H1 (cell line): ENCODE measurements around the gene ZNF763. TPM values are rescaled to one million over a fixed set of nuclear protein-coding genes. Genes with fewer than 3 reads are reported as not detected.
"Not testable (repeated sequence)": the region's sequence is repeated elsewhere in the genome, so short reads cannot be mapped to it uniquely, and the experiment has no call there.

Experiments used
- CTCF ChIA-PET: fragments of 300-600 bp; sonication (Branson Sonifier 250); formaldehyde crosslinking; loops from one replicate; lab custom pipeline; 2021; ENCODE audit not compliant: partially characterized antibody; lab: Charles Lee
- POLR2A ChIA-PET: fragments of 300-600 bp; sonication (Branson Sonifier 250); formaldehyde crosslinking; loops from one replicate; lab custom pipeline; 2021; ENCODE audit warnings: inconsistent platforms; ENCODE audit not compliant: partially characterized antibody; lab: Charles Lee
- DNase-seq, 2 experiments: peaks; one replicate each; pipeline versions ENCODE4 v3.0.0 to v3.0.0-alpha.2; 2010 to 2022; ENCODE audit warnings: low spot score in 2 of 2, low read depth in 1 of 2, mixed read lengths in 1 of 2
- FAIRE-seq: peaks from 2 replicates; lab custom pipeline; 2011; peaks lifted over from hg19 to GRCh38; lab: Jason Lieb, UNC
- H2AFZ ChIP-seq: 2 replicates; pipeline ENCODE4 v1.8.1; 2012; ENCODE audit warnings: low read length, inconsistent platforms
- H2AK5ac ChIP-seq: 2 replicates; pipeline ENCODE4 v1.6.1; 2013; ENCODE audit warnings: low read depth, low read length
- H2BK120ac ChIP-seq: replicated peaks from 2 replicates; pipeline ENCODE3; 2013; ENCODE audit warnings: low read depth, low read length, inconsistent platforms
- H2BK12ac ChIP-seq: 2 replicates; pipeline ENCODE4 v1.6.1; 2013; ENCODE audit warnings: low read depth, low read length
- H2BK15ac ChIP-seq: 2 replicates; pipeline ENCODE4 v1.6.1; 2013; ENCODE audit warnings: low read length
- H2BK20ac ChIP-seq: 2 replicates; pipeline ENCODE4 v1.6.1; 2013; ENCODE audit warnings: low read length
- H2BK5ac ChIP-seq: 2 replicates; pipeline ENCODE4 v1.6.1; 2013; ENCODE audit warnings: low read depth, low read length
- H3K14ac ChIP-seq: 2 replicates; pipeline ENCODE4 v1.6.1; 2013; ENCODE audit warnings: inconsistent platforms; ENCODE audit not compliant: insufficient read length
- H3K18ac ChIP-seq: 2 replicates; pipeline ENCODE4 v1.6.1; 2013; ENCODE audit warnings: low read length; ENCODE audit errors: extremely low read depth
- H3K23ac ChIP-seq: 2 replicates; pipeline ENCODE4 v1.6.1; 2013; ENCODE audit warnings: inconsistent platforms; ENCODE audit not compliant: insufficient read length
- H3K23me2 ChIP-seq: 2 replicates; pipeline ENCODE4 v1.6.1; 2013; ENCODE audit warnings: low read depth, low read length
- H3K27ac ChIP-seq: 2 replicates; pipeline ENCODE4 v1.6.1; 2011; ENCODE audit warnings: low read depth, low read length, inconsistent platforms
- H3K27me3 ChIP-seq, 4 experiments: replicated peaks in 1 of 4; 1 replicate in 1 of 4; 2 replicates in 3 of 4; pipeline versions ENCODE4 v1.6.1 to v1.8.1; 2011 to 2013; ENCODE audit warnings: low read length in 3 of 4, mild to moderate bottlenecking in 3 of 4, inconsistent platforms in 2 of 4, mixed read lengths in 2 of 4, moderate library complexity in 1 of 4; ENCODE audit not compliant: control insufficient read depth in 3 of 4, insufficient read depth in 3 of 4; ENCODE audit errors: extremely low read depth in 1 of 4
- H3K36me3 ChIP-seq, 4 experiments: 2 replicates each; pipeline versions ENCODE4 v1.6.1 to v1.8.1; 2011 to 2013; ENCODE audit warnings: mild to moderate bottlenecking in 4 of 4, low read length in 3 of 4, moderate library complexity in 2 of 4, control low read depth in 1 of 4, inconsistent platforms in 1 of 4; ENCODE audit not compliant: insufficient read depth in 4 of 4, control insufficient read depth in 2 of 4
- H3K4ac ChIP-seq: replicated peaks from 2 replicates; pipeline ENCODE3; 2013; ENCODE audit warnings: low read length, low read depth, mixed read lengths, inconsistent platforms; ENCODE audit not compliant: insufficient read length
- H3K4me1 ChIP-seq, 4 experiments: replicated peaks in 1 of 4; 1 replicate in 1 of 4; 2 replicates in 3 of 4; pipeline versions ENCODE4 v1.6.1 to v1.8.1; 2011 to 2013; ENCODE audit warnings: low read length in 3 of 4, inconsistent platforms in 2 of 4, mixed read lengths in 1 of 4; ENCODE audit not compliant: insufficient read depth in 4 of 4, control insufficient read depth in 3 of 4
- H3K4me2 ChIP-seq, 2 experiments: 2 replicates each; pipeline versions ENCODE4 v1.6.1 to v1.8.1; 2011 to 2013; ENCODE audit warnings: low read depth in 2 of 2, low read length in 2 of 2, control low read depth in 1 of 2, inconsistent platforms in 1 of 2, mild to moderate bottlenecking in 1 of 2; ENCODE audit not compliant: insufficient read depth in 1 of 2
- H3K4me3 ChIP-seq, 4 experiments: fragments of 200-600, 300-600 bp in 1 of 4; sonication (generic), shearing (Covaris generic), sonication (Bioruptor Twin) in 1 of 4; 2 replicates each; pipeline versions ENCODE4 v1.5.1 to v1.8.1; 2011 to 2016; ENCODE audit warnings: low read length in 4 of 4, low read depth in 3 of 4, control low read depth in 2 of 4, inconsistent platforms in 2 of 4, mild to moderate bottlenecking in 2 of 4, mixed read lengths in 1 of 4, moderate library complexity in 1 of 4; ENCODE audit not compliant: insufficient read depth in 2 of 4; ENCODE audit errors: extremely low read depth in 1 of 4
- H3K56ac ChIP-seq: replicated peaks from 2 replicates; pipeline ENCODE3; 2013; ENCODE audit warnings: low read depth, mild to moderate bottlenecking, mixed read lengths, low read length, inconsistent platforms; ENCODE audit not compliant: insufficient read length
- H3K79me1 ChIP-seq: 2 replicates; pipeline ENCODE4 v1.6.1; 2013; ENCODE audit warnings: low read depth, low read length, control low read depth
- H3K79me2 ChIP-seq, 2 experiments: 2 replicates each; pipeline versions ENCODE4 v1.6.1 to v1.8.1; 2012 to 2013; ENCODE audit warnings: low read length in 2 of 2, mild to moderate bottlenecking in 2 of 2, inconsistent platforms in 1 of 2; ENCODE audit not compliant: insufficient read depth in 2 of 2, control insufficient read depth in 1 of 2
- H3K9ac ChIP-seq, 4 experiments: replicated peaks in 1 of 4; 1 replicate in 1 of 4; 2 replicates in 3 of 4; pipeline versions ENCODE4 v1.6.1 to v1.8.1; 2011 to 2013; ENCODE audit warnings: low read depth in 3 of 4, low read length in 3 of 4, control low read depth in 2 of 4, mild to moderate bottlenecking in 2 of 4, moderate library complexity in 2 of 4, inconsistent platforms in 1 of 4; ENCODE audit errors: extremely low read depth in 1 of 4
- H3K9me3 ChIP-seq, 2 experiments: 2 replicates each; pipeline versions ENCODE4 v1.6.1 to v1.8.1; 2012 to 2013; ENCODE audit warnings: mild to moderate bottlenecking in 2 of 2, moderate library complexity in 2 of 2, control low read depth in 1 of 2, inconsistent platforms in 1 of 2, low read depth in 1 of 2, low read length in 1 of 2, mixed read lengths in 1 of 2; ENCODE audit not compliant: insufficient read depth in 2 of 2
- H4K20me1 ChIP-seq, 2 experiments: replicated peaks in 1 of 2; 2 replicates each; pipeline versions ENCODE3 to v1.8.1; 2011 to 2013; ENCODE audit warnings: inconsistent platforms in 2 of 2, low read length in 2 of 2, mild to moderate bottlenecking in 1 of 2; ENCODE audit not compliant: insufficient read depth in 2 of 2, control insufficient read depth in 1 of 2
- H4K5ac ChIP-seq: 2 replicates; pipeline ENCODE4 v1.6.1; 2013; ENCODE audit warnings: low read length, low read depth, mixed read lengths, inconsistent platforms; ENCODE audit not compliant: insufficient read length
- H4K8ac ChIP-seq: 2 replicates; pipeline ENCODE4 v1.8.0; 2013; ENCODE audit warnings: mild to moderate bottlenecking, moderate library complexity, low read length, inconsistent platforms; ENCODE audit not compliant: insufficient read depth; ENCODE audit errors: extremely low read depth
- H4K91ac ChIP-seq: replicated peaks from 2 replicates; pipeline ENCODE3; 2013; ENCODE audit warnings: low read length, mixed read lengths, inconsistent platforms; ENCODE audit not compliant: insufficient read length
- ZNF274 ChIP-seq: IDR thresholded peaks from 2 replicates; pipeline ENCODE4 v1.7.0; 2012; ENCODE audit warnings: low read length, borderline replicate concordance; ENCODE audit errors: extremely low read depth
- WGBS, 2 experiments: shearing (Covaris generic) in 1 of 2; methylation state at CpG; one replicate each; pipeline versions ENCODE4 v1.1.6 to v1.1.7; 2013 to 2015; ENCODE audit warnings: low lambda C conversion rate in 2 of 2, mixed read lengths in 2 of 2, inconsistent platforms in 1 of 2, low coverage in 1 of 2, missing lambda C conversion rate in 1 of 2; ENCODE audit not compliant: insufficient replicate concordance in 2 of 2, insufficient coverage in 1 of 2, insufficient read length in 1 of 2; ENCODE audit errors: extremely low coverage in 1 of 2, missing lambda C conversion rate in 1 of 2; 5-methylcytosine and 5-hydroxymethylcytosine counted together
- polyA plus RNA-seq, 7 experiments: library from polyadenylated mRNA; depleted of rRNA in 3 of 7; stranded (reverse) in 5 of 7; unstranded in 2 of 7; fragments of >200 nt in 5 of 7; fragments of 200-250 nt in 2 of 7; gene quantifications; 1 replicate in 5 of 7; 2 replicates in 1 of 7; 4 replicates in 1 of 7; pipeline versions ENCODE4 v1.2.1 to v1.2.3, GENCODE V29; 2011 to 2013; ENCODE audit warnings: missing spikeins in 2 of 7, mixed read lengths in 2 of 7
- total RNA-seq: library from RNA; stranded (reverse); fragmentation: NEBNext Ultra II Directional; extraction: Animal tissue kit (Norgen Biotek cat#: 25700); gene quantifications from 2 replicates; pipeline ENCODE4 v1.2.1, GENCODE V29; 2021

Gene ZNF763
- total and polyA plus RNA-seq, 2 of the 8 experiments (the other 6 are each of a cell fraction or from before 2014, with no cell fraction given) = 0.39 to 1.7 TPM

DNA sequence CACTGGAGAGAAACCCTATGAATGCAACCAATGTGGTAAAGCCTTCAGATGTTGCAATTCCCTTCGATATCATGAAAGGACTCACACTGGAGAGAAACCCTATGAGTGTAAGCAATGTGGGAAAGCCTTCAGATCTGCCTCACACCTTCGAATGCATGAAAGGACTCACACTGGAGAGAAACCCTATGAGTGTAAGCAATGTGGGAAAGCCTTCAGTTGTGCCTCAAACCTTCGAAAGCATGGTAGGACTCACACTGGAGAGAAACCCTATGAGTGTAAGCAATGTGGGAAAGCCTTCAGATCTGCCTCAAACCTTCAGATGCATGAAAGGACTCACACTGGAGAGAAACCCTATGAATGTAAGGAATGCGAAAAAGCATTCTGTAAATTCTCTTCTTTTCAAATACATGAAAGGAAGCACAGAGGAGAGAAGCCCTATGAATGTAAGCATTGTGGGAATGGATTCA, 15.2 kb upstream of the ZNF763 start:
- H3K4me3 ChIP-seq = peak overlapping the region in 1 of 4 experiments; percentile 45; a peak in 1 of 8 replicates
- H3K36me3 ChIP-seq = peaks cover 10 to 72% (median 32%) of the 10 kb centered on the region in 4 experiments; a peak in 7 of 8 replicates
- H3K14ac ChIP-seq, H2BK20ac ChIP-seq, H4K5ac ChIP-seq, H3K79me1 ChIP-seq, H3K79me2 ChIP-seq, H2BK15ac ChIP-seq, H4K91ac ChIP-seq, H2AK5ac ChIP-seq, H3K23ac ChIP-seq, H3K56ac ChIP-seq, H2AFZ ChIP-seq, H3K23me2 ChIP-seq, H4K20me1 ChIP-seq, FAIRE-seq, H2BK120ac ChIP-seq, POLR2A ChIA-PET, H3K27me3 ChIP-seq, H2BK12ac ChIP-seq, DNase-seq, H3K18ac ChIP-seq, H3K4me2 ChIP-seq, H2BK5ac ChIP-seq, CTCF ChIA-PET, H3K9ac ChIP-seq, H3K27ac ChIP-seq, H3K4ac ChIP-seq, H3K4me1 ChIP-seq, H4K8ac ChIP-seq: not testable (repeated sequence)
- 87% methylated on average over 4 of the region's 4 CpGs; no CpG with 5 or more reads in 1 of the 2 experiments for WGBS, 2 experiments
- TF ChIP-seq ZNF274 = peak; percentile 43; the same call in 1 of the 2 replicates
- H3K9me3 ChIP-seq = peaks cover 83 to 93% of the 10 kb centered on the region in 2 experiments
